SK-N-SH treated with all-trans-retinoic acid at 6 μM for 48 hours (cell line): Measurements from ENCODE around the gene PPP2R2C.

Experiments used
- ATAC-seq: fragments of 200-7000 bp; cut with Tn5 transposase; 3 replicates; pipeline ENCODE4 v1.9.1; 2020; ENCODE audit warnings: mild to moderate bottlenecking, moderate library complexity
- ARNTL ChIP-seq: fragments of 450-650 bp; formaldehyde crosslinking; IDR thresholded peaks from 2 replicates; pipeline ENCODE4 v1.5.0; 2020; ENCODE audit warnings: low read depth, mild to moderate bottlenecking, moderate library complexity, borderline replicate concordance
- BACH2 ChIP-seq: fragments of 250-450 bp; sonication (Bioruptor Pico); IDR thresholded peaks from 2 replicates; pipeline ENCODE4 v1.9.0; 2021; ENCODE audit warnings: mild to moderate bottlenecking, borderline replicate concordance
- CREB5 ChIP-seq: fragments of 250-450 bp; sonication (Bioruptor Pico); IDR thresholded peaks from 2 replicates; pipeline ENCODE4 v1.5.1; 2020; ENCODE audit warnings: low read depth, mild to moderate bottlenecking, moderate library complexity
- CSDC2 ChIP-seq: fragments of 250-450 bp; sonication (Bioruptor Pico); IDR thresholded peaks from 2 replicates; pipeline ENCODE4 v1.5.0; 2020; ENCODE audit warnings: mild to moderate bottlenecking, moderate library complexity
- CSRNP3 ChIP-seq: fragments of 250-450 bp; sonication (Bioruptor Pico); IDR thresholded peaks from 2 replicates; pipeline ENCODE4 v1.5.1; 2021; ENCODE audit warnings: mild to moderate bottlenecking, moderate library complexity
- ESRRG ChIP-seq: fragments of 250-450 bp; sonication (Bioruptor Pico); IDR thresholded peaks from 2 replicates; pipeline ENCODE4 v1.6.1; 2021; ENCODE audit warnings: mild to moderate bottlenecking
- GLIS3 ChIP-seq: fragments of 250-450 bp; sonication (Bioruptor Pico); IDR thresholded peaks from 2 replicates; pipeline ENCODE4 v1.5.0; 2020; ENCODE audit warnings: mild to moderate bottlenecking, moderate library complexity
- ISL1 ChIP-seq: fragments of 250-450 bp; sonication (Bioruptor Pico); IDR thresholded peaks from 2 replicates; pipeline ENCODE4 v2.1.2; 2022; ENCODE audit warnings: mild to moderate bottlenecking, moderate library complexity
- OSR1 ChIP-seq: fragments of 250-450 bp; sonication (Bioruptor Pico); IDR thresholded peaks from 2 replicates; pipeline ENCODE4 v1.8.0; 2022; ENCODE audit warnings: moderate library complexity, mild to moderate bottlenecking, inconsistent platforms
- PATZ1 ChIP-seq: fragments of 250-450 bp; sonication (Bioruptor Pico); IDR thresholded peaks from 2 replicates; pipeline ENCODE4 v1.8.0; 2020; ENCODE audit warnings: mild to moderate bottlenecking, moderate library complexity, borderline replicate concordance
- POU6F1 ChIP-seq: fragments of 250-450 bp; sonication (Bioruptor Pico); IDR thresholded peaks from 2 replicates; pipeline ENCODE4 v1.8.0; 2021; ENCODE audit warnings: low read depth, mild to moderate bottlenecking, moderate library complexity, borderline replicate concordance
- PPARA ChIP-seq: fragments of 250-450 bp; sonication (Bioruptor Pico); IDR thresholded peaks from 2 replicates; pipeline ENCODE4 v1.5.0; 2020; ENCODE audit warnings: mild to moderate bottlenecking, borderline replicate concordance
- RARB ChIP-seq: fragments of 250-450 bp; sonication (Bioruptor Pico); IDR thresholded peaks from 2 replicates; pipeline ENCODE4 v1.8.0; 2021; ENCODE audit warnings: mild to moderate bottlenecking, moderate library complexity
- SNAI2 ChIP-seq: fragments of 250-450 bp; sonication (Bioruptor Pico); IDR thresholded peaks from 2 replicates; pipeline ENCODE4 v1.5.0; 2020; ENCODE audit warnings: mild to moderate bottlenecking, moderate library complexity
- TSHZ2 ChIP-seq: fragments of 250-450 bp; sonication (Bioruptor Pico); IDR thresholded peaks from 2 replicates; pipeline ENCODE4 v1.5.0; 2020; ENCODE audit warnings: mild to moderate bottlenecking, moderate library complexity
- ZC3H10 ChIP-seq: fragments of 250-450 bp; sonication (Bioruptor Pico); IDR thresholded peaks from 2 replicates; pipeline ENCODE4 v1.5.1; 2021; ENCODE audit warnings: mild to moderate bottlenecking, moderate library complexity
- ZFP3 ChIP-seq: fragments of 250-450 bp; sonication (Bioruptor Pico); IDR thresholded peaks from 2 replicates; pipeline ENCODE4 v1.5.0; 2020; ENCODE audit warnings: mild to moderate bottlenecking, moderate library complexity
- ZFP30 ChIP-seq: fragments of 450-650 bp; formaldehyde crosslinking; IDR thresholded peaks from 2 replicates; pipeline ENCODE4 v1.5.0; 2022; ENCODE audit warnings: mild to moderate bottlenecking, moderate library complexity
- ZNF565 ChIP-seq: fragments of 450-650 bp; formaldehyde crosslinking; conservative IDR thresholded peaks from 2 replicates; pipeline ENCODE4 v1.5.0; 2020; ENCODE audit warnings: low read depth, mild to moderate bottlenecking, moderate library complexity
- ZNF70 ChIP-seq: fragments of 450-650 bp; formaldehyde crosslinking; IDR thresholded peaks from 2 replicates; pipeline ENCODE4 v1.5.0; 2020; ENCODE audit warnings: mild to moderate bottlenecking, moderate library complexity
- ZNF8 ChIP-seq: fragments of 450-650 bp; formaldehyde crosslinking; IDR thresholded peaks from 2 replicates; pipeline ENCODE4 v1.5.0; 2020; ENCODE audit warnings: mild to moderate bottlenecking, moderate library complexity

The PPP2R2C gene

GRCh38 chr4:6366581-6366980, 105.8 kb downstream of the PPP2R2C start:
- no peak for ATAC-seq
- TF ChIP-seq OSR1 (CRISPR knock-in tag) (no peak), BACH2 (CRISPR knock-in tag) (no peak), ZNF8 (CRISPR knock-in tag) (no peak), POU6F1 (no peak), CSRNP3 (CRISPR knock-in tag) (no peak), RARB (no peak), GLIS3 (CRISPR knock-in tag) (no peak), ISL1 (CRISPR knock-in tag) (no peak), ZFP3 (CRISPR knock-in tag) (no peak), PPARA (CRISPR knock-in tag) (no peak), CSDC2 (CRISPR knock-in tag) (no peak), ZNF565 (CRISPR knock-in tag) (no peak), ZFP30 (no peak), TSHZ2 (CRISPR knock-in tag) (no peak)

- no peak for ATAC-seq
- TF ChIP-seq ZNF565 (CRISPR knock-in tag) (no peak), ARNTL (CRISPR knock-in tag) (no peak), ISL1 (CRISPR knock-in tag) (no peak), POU6F1 (no peak), ZC3H10 (CRISPR knock-in tag) (no peak), PATZ1 (CRISPR knock-in tag) (no peak), ESRRG (CRISPR knock-in tag) (no peak)
- TF ChIP-seq, all 23 proteins: peak for 0
Measured at GRCh38 chr4:6365545-6366086, 106.8 kb downstream of the PPP2R2C start.

- no peak for ATAC-seq
- TF ChIP-seq ESRRG (CRISPR knock-in tag) (no peak), ZNF8 (CRISPR knock-in tag) (no peak), ARNTL (CRISPR knock-in tag) (no peak), POU6F1 (no peak), ZNF565 (CRISPR knock-in tag) (no peak), CSDC2 (CRISPR knock-in tag) (no peak), SNAI2 (no peak), BACH2 (CRISPR knock-in tag) (no peak), PATZ1 (CRISPR knock-in tag) (no peak), CREB5 (CRISPR knock-in tag) (no peak), ZNF70 (CRISPR knock-in tag) (no peak)
Measured at GRCh38 chr4:6364581-6364980, 107.8 kb downstream of the PPP2R2C start.
